ENCODE results near the gene IFTAP.
A peak's percentile ranks its signal among the peaks of the same experiment; 100 is the strongest.

Gene IFTAP

DNA sequence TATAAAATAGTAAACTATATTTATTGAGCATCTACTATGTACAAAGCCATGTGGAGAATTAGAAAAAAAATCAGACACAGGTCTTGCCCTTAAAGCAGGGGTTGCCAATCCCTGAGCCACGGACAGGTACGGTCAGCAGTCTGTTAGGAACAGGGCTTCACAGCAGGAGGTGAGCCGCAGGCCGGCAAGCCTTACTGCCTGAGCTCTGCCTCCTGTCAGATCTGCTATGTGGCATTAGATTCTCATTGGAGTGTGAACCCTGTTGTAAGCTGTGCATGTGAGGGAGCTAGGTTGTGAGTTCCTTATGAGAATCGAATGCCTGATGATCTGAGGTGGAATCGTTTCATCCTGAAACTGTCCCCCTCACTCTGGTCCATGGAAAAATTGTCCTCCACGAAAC, 5.9 kb downstream of the IFTAP start:
- no peak for DNase-seq

DNA sequence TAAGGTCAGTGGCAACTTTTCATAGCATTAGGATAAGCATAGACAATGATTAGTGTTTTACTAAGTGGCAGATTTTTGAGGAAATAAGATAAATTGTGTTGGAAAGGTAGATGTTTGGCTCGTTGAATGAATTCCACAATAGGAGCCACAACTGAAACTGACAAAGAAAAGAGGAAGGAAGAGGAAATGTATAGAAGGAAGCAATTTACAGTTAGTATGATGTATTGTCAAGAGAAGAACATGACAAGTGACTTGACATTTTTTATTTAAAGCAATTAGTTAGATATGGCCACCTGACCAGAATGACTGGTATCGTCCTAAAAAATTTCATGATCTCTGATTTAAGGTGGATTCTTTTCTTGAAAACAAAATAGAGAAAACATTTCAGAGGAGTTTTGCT, 6.9 kb downstream of the IFTAP start:
- no peak for DNase-seq

DNA sequence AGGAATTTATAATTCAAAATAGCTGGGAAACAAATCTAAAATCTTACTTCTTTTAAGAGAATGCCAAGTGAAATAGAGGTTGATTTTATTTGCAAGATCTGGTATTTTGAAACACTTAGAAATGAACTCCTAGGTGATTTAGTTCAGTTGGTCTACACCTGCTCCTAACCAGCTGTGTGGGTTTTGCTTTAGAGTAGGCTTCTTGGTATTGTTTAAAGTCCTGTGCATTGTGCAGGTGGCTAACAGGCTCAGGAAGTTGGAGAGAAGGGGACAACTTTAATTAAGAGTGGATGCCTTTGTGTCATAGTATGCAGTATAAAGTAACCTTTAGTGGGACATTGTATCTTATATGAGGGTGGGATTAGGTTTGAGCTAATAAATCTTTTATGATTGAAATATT, 7.8 kb downstream of the IFTAP start:
- DNase-seq: no peak

DNA sequence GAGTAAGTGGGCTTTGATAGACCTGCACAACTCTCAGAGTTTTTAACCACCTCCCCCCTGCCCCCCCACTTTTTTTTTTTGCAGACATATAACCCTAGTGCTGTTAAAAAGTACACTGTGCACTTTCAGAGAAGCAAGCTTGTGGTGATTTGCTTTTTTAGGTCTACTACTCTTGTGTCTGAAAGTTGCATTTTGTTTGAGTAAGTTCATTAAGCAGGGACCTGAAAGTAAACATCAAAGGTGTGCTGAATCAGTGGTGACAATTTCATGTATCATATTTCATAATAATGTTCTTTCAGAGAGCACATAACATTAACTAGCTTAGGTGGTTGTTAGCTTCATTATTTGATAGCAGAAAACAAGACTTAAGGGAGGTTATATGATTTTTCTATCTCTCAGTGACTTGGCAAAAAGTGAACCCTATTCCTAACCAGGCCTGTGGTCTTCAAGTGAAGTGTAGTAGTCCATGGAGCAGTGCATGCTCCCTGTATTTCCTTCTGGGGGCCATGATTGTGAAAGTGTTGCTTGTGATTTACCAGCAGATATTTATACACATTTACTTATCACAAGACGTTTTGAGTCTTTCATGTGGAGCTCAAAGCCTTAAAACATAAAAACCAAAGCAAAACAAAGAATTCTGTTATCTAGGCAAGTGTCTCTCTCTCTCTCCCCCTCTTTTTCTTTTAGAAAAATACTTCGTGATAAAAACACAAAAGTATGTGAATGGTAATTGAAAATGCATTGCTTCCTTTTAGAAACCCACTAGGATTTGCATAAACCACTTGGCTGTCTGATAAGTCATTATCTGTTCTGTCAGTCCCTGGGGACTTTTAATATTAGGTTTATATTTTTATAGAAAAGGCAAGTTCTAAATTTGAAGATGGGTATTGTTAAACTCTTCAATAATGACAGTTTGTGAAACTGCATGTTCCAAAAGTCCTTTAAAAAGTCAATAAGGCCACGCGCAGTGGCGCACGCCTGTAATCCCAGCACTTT, 11.2 kb downstream of the IFTAP start:
- DNase-seq: no peak

DNA sequence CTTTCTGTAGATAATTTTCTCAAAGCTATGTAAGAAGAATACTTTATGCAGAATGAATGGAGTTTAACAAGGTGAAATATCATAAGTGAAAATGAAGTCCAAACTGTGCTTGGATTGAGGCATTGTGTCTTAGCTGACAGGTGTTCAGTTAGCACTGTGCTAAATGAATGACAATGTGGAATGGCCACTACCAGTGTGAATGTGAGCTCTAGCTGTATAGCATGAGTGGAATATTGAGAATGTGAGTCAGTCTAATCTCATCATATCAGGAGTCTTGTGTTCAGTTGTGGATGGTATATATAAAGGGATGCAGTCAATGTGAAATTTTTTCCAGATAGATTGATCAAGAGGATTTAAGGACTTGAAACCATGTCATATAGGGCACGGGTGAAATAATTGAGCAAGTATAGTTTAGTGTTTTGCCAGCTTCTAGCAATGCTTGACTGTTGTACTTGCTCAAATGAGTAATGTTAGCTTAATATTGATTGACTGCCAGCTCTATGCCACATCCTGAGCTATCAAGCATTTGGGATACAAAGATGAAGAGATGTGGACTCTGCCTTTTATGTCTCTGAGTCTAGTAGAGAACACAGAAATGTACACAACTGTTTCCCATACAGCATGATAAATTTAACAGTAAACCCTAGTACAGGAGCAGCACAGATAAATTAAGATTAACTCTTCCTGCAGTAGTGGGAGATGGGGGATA, 14.3 kb downstream of the IFTAP start:
- DNase-seq: no peak

DNA sequence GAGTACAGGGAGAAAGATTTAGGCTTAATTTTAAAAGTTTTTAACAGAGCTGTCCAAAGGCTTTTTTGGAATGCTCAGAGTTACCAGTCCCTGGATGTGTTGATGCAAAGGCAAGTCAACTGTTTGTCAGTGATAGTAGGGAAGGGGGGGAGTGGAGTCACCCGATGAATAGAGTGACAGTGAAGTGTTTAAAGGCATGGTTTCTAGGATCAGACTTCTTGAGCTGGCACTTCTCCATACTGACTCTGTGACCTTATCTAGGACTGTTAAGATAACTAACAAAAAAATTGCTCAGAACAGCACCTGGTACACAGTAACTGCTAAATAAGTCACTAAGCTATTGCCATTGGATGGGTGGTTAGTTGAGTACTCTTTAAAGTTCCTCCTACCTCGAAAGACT, 15.1 kb downstream of the IFTAP start:
- DNase-seq: no peak

DNA sequence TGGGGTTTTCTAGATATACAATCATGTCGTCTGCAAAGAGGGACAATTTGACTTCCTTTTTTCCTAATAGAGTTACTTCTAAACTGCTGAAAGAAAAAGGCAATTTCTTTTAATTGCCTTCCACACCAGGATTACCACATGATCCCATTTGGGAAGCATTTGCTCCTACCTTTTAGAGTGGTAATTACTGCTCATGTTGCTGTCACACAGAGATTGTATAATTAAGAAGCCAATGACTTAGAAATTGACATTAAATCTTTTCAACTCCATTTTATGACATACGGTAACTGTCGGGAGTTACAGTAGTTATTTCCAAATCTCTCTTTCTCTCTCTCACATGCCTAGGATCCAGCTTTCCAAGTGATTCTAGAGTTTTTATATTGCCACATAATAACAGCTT, 21.5 kb downstream of the IFTAP start:
- DNase-seq: no peak

DNA sequence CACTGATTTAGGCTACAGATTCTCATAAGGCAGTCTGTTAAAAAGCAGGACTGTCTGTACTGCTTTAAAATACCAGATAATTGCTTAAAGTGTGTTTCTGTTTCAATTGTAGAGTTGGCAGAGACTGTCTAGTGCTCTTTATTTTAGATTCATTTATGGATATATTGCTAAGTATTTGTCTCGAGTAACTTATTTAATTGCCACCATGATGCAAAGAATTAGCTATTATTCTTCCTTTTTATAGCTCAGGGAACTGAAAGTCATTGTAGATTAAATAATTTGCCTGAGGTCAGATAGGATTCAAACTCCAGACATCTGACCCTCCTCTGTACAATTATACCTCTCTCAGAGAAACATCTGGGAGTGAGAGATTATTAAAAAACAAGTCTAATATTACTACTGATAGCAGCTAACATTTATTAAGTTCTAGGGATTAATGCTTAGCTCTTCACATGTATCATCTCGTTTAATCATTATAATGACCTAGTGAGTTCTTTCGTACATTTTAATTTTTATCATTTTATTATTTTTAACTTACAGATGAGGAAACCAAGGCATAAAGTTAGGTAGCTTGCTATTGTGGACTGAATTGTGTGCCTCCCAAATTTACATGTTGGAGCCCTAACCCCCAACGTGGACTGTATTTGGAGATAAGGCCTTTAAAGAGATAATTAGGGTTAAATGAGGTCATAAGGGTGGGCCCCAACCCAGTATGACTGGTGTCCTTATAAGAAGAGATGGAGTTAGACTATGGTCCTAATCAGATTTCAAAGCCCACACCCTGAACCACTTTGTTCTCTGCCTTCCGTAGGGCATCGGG, 23.5 kb downstream of the IFTAP start:
- DNase-seq: no peak

DNA sequence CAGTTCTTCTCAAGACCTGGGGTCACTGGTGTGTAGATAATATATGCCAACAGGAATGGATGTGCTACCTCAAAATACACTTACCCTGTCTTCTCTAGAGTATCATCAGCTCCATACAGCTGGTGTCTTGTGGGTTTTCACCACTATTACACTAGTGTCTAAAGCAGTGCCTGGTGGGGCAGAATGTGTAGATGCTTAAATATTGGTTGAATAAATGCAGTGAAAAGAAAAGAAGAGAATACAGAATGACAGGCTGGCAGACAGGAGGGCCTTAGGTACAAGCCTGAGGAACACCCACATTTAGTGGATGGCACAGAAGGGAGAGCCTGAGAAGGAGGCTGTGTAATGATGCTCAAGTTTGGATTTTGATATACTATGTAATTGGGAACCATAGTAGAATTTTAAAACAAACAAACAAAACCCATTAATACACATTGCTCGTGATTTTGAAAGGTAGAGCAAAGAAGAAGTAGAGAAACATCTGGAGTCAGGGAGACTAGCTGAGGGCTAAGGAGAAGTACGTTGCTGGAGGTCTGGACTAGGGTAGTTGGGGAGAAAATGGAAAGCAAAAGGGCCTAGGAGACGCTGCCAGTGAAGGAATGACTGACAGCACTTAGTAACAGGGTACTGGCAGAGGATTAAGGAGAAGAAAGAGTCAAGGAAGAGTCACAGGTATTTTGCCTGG, 24.2 kb downstream of the IFTAP start:
- no peak for DNase-seq

DNA sequence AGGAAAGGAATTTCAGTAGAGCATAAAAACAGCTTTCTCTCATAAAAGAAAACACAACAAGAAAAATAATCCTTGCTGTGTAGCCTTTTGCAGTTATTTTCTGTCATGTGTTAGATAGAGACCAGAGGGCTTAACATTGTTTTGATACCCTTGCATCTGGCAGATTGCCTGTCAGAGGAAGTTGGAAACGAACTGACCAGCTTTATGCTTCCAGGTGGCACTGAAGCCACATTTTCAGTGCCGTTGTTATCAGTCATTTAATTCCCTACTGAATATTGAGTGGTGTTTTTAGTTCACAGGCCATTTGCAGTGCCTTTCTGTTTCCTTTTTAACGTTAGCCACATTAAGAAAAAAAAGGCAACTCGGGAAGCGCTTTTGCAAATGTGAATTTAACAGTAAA, 25.2 kb downstream of the IFTAP start:
- no peak for DNase-seq

DNA sequence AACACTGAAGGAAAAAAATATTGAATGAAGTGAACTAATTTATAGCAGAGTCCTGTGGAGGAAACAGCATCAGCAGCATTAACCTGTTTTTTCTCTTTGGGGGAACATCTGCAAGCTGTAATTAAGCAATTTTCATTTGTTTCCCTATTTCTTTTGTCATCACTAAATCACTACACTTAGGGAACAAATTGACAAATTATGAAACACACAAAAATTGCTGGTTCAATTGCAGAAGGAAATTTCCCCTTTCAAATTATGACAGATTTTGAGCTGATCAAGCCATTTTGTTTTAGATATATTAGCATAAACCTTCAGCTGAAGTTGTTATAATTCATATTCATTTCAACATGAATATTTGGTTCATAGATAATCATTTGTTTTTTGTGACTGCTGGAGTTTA, 25.9 kb downstream of the IFTAP start:
- DNase-seq: no peak

DNA sequence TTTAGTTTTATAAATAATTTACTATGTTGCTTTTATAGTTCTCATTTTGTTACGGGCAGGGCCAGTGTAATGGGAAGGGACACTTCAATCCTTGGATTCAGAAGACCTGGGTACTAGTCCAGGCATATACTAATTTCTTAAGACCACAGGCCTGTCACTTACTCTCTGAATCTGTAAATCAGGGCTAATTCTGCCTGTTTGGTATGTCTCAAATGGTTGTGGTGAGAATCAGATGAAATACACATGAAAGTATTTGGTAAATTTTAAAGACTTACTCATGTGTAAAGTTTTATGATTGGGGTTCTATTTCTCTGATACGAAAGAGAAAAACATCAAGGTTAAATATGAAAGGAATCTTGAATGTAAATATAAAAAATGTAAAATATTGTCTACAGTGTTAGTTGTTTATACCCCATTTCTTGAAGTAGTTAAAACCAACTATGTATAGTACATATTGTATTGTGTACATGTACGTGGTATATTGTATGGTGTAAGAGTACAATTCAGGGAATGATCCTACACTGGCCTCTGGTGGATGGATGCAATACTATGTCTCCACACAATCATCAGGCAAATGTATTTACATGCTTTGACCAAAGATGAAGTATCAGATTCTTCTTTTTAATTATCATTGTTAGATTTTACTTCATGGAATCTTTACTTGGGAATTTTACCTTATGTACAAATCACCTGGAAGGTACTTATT, 28.3 kb downstream of the IFTAP start:
- DNase-seq: peak in 1 of 2 experiments; percentile 6

DNA sequence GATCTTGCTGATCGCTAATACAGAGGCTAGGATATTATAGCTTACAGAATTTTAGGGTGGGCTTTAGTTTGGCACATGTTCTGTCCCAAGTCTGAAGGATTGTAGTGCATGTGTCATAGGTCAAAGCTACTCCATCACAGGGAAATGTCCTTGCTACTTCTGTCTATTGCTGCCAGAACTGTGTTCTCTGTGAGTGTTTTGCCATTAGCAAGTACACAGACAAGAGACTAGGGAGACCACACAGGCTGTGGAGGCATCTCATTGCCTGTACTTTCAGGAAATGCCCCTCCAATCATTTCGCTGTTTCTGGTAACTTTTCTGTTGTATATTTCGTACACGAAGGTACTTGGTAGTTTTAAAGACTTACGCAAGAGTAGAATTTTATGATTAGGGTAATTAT, 29.2 kb downstream of the IFTAP start:
- DNase-seq: no peak

DNA sequence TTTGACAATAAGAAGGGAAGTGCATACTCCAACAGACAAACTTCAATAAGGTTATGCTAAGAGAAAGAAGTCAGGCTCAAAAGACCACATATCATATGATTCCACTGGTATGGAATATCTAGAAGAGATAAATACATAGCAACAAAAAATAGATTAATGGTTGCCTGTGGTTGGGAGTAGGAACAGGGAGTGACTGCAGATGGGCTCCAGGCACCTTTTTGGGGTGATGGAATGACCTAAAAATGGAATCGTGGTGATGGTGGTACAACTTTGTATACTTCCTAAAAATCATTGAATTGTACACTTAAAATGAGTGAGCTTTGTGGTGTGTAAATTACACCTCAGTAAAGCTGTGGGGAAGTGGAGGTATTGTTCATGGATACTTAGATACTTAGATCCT, 32.7 kb downstream of the IFTAP start:
- no peak for DNase-seq

DNA sequence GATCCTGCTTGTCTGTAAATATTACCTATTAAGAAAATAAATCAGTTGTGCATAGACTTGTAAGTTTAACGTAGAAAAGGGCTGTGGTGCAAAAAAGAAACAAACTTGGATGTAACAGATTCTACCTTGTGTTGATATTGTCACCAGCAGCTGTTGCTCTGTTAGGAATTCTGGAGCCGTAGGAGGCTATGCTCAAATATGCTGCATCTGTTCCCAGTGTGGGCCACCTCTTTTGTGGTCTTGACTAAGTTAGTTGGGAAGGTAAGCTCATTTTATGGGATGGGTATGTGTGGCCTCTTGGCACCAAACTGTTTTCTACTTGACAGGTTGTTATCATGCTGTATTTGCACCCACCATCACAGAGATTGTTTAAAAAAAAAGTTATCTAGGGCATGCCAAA, 33.2 kb downstream of the IFTAP start:
- DNase-seq: no peak

DNA sequence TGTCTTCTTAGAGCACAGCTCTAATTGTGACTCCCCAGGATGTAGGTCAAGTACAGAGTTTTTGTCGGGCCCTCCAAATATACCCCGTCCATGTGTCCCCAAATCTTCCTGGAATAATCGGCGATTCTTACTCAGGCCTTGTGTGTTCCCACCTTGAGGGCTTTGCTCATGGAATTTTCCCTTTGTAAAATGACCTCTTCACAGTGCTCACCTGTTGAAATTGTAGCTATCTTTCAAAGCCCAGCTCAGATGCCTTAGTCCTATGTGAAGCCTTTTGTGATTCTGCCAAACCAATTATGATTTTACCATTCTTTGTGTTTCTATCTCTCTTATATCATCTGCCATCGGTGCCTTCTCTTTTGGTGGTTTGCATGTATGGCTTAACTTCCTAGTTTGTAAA, 33.8 kb downstream of the IFTAP start:
- DNase-seq: no peak

DNA sequence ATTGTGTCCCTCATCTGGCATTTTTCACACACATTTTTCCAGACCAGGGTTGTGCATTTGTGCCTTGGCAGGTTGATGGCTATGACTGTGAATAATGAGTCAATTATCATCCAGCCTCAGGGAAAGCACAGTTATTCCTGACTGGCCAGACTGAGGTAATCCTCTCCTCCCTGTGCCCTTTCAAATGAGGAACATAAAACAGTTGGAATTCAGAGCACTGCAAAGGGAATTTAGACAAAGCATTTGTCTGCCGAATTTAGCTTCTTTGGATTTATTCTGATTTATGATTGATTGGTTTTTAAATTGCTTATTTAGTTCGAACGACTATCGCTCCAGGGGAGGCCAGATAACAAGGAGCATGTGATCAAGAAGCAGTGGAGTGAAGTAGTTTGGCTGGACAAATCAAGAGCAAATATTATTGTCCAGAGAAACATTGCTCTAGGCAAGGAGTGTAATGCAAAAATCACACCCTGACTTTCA, 34.5 kb downstream of the IFTAP start:
- DNase-seq: no peak

DNA sequence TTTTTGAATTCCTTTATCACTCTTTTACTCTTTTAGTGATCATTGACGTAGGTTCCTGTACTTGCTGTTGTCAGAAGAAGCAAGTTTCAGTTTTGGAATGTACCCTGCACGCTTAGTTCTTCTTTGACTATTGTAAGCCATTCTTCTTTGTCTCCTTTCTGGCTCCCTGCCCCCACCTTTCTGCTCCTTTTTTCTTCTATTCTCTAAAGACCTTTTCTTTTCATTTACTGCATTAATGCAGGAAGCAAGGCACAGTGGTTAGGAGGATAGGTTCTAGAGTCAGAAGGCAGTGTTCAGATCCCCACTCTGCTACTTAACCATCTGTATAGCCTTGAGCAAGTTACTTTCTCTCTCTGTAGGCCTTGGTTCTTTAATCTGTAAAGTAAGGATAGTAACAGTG, 37.5 kb downstream of the IFTAP start:
- DNase-seq: no peak

DNA sequence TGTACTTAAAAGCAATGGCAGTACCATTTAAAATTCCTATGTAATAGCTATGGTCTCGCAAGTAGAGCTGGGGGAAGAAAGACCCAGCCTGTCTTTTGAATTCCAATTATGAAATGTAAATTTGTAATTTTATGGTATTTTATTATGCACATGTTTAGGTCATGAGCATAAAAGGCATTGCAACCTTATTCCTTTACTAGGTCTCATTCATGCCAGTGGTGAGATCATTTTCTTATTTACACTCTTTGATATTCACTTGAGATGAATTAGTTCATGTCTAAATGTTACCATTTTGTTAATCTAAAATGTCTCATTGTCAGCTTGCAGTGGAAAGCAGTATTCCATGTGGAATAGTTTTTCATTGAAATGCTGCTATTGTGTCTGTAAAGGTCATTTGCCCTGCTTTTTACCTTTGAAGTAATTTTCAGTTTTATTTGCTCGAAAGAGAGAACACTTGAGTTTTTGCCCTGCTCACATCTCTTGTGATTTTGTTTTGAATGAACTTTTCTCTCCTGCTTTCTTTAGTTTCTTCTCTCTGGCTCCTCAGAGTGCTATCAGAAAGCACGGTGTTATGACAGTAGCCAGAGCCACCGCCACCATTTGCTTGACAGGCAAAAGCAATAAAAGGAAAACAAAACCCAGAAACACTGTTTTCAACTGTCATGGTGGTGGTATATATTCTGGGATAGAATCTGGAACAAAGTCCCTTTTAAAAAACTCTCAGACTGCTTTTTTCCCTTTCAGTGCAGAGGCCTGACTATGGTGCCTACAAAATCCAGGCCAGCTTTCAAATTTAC, 41.0 kb downstream of the IFTAP start:
- no peak for DNase-seq

DNA sequence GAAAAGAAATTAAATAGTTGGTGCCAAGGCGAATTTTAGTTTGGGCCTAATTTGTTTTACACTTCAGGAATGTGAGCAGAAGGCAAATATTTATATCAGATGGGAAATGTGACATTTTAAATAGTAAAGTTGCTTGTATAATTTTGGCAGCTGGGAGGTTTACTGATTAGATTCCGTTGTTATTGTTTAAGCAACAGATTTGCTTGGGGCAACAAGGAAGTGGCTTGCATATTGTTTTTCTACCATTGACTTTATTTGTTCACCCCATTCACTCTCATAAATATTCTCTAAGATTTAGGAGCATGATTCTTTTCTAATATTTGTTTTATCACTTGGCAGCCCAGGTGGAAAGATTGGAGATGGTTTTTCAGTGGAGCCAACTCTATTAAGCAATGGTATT, 44.3 kb downstream of the IFTAP start:
- no peak for DNase-seq

DNA sequence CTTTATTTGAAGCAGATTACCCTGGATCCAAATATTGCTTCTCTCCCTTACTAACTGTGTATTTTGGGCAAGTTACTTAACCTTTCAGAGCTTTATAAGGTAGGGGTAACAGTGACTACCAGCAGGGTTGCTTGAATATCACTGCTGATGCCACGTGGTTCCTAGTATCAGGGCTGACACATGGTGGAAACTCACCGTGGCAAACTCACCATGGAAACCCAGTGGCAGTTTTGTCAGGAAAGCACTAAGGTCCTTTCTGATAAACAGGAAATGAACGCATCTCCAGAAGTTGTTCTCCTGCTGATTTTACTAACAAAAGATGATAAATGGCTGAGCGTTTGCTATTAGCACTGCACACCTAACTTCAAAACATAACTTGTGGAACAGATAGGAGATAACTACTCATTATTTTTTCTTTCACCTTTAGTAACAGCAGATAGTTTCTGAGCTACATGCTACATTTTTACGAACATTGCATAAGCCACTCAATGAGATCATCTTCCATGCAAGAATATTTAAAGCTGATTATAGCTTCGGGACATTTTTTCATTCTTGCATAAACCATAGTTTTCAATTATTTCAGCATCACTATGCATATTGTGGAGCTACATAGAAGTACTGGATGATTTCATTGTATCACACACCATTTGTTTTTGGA, 63.4 kb downstream of the IFTAP start:
- DNase-seq: no peak

Data from NCI-H446 (cell line).